H9 (cell line): ENCODE results near the gene PPP1R18. TPM values are rescaled to one million over a fixed set of nuclear protein-coding genes. Genes with fewer than 3 reads are reported as not detected.

Source experiments
- DNase-seq: peaks from one replicate; pipeline ENCODE4 v3.0.0-alpha.2; 2017
- H2AFZ ChIP-seq: one replicate; pipeline ENCODE4 v1.6.1; 2013; ENCODE audit warnings: mild to moderate bottlenecking, low read length, control low read depth, moderate library complexity
- H2AK5ac ChIP-seq: 2 replicates; pipeline ENCODE4 v1.6.1; 2013; ENCODE audit warnings: low read length, control low read depth, mixed read lengths; ENCODE audit not compliant: insufficient read length
- H2BK120ac ChIP-seq: one replicate; pipeline ENCODE4 v1.6.1; 2013; ENCODE audit warnings: low read depth, mild to moderate bottlenecking, low read length, control low read depth, inconsistent platforms; ENCODE audit not compliant: poor library complexity, severe bottlenecking
- H2BK12ac ChIP-seq: 2 replicates; pipeline ENCODE4 v1.6.1; 2013; ENCODE audit warnings: low read length, control low read depth, mixed read lengths, low read depth; ENCODE audit not compliant: insufficient read length
- H2BK15ac ChIP-seq: 2 replicates; pipeline ENCODE4 v1.6.1; 2013; ENCODE audit warnings: low read depth, low read length, control low read depth
- H2BK20ac ChIP-seq: one replicate; pipeline ENCODE4 v1.6.1; 2013; ENCODE audit warnings: low read depth, mild to moderate bottlenecking, low read length, control low read depth, inconsistent platforms; ENCODE audit not compliant: poor library complexity, severe bottlenecking
- H2BK5ac ChIP-seq: 2 replicates; pipeline ENCODE4 v1.6.1; 2013; ENCODE audit warnings: low read length, control low read depth, mixed read lengths; ENCODE audit not compliant: insufficient read length
- H3K14ac ChIP-seq: 2 replicates; pipeline ENCODE4 v1.6.1; 2013; ENCODE audit warnings: low read length, control low read depth; ENCODE audit not compliant: insufficient read depth
- H3K18ac ChIP-seq: 2 replicates; pipeline ENCODE4 v1.6.1; 2013; ENCODE audit warnings: low read depth, mild to moderate bottlenecking, mixed read lengths, low read length, control low read depth; ENCODE audit not compliant: insufficient read length
- H3K23ac ChIP-seq: 2 replicates; pipeline ENCODE4 v1.6.1; 2013; ENCODE audit warnings: low read length, control low read depth, mixed read lengths, low read depth; ENCODE audit not compliant: insufficient read length
- H3K23me2 ChIP-seq: 2 replicates; pipeline ENCODE4 v1.6.1; 2013; ENCODE audit warnings: low read depth, mild to moderate bottlenecking, mixed read lengths, low read length, control low read depth; ENCODE audit not compliant: insufficient read length, poor library complexity, severe bottlenecking
- H3K27ac ChIP-seq: 2 replicates; pipeline ENCODE4 v1.5.1; 2013; ENCODE audit warnings: low read length, control low read depth, mixed read lengths, low read depth; ENCODE audit not compliant: insufficient read length
- H3K27me3 ChIP-seq: 2 replicates; pipeline ENCODE4 v1.6.1; 2013; ENCODE audit warnings: low read length, control low read depth, inconsistent platforms; ENCODE audit not compliant: insufficient read depth
- H3K4ac ChIP-seq: 2 replicates; pipeline ENCODE4 v1.6.1; 2013; ENCODE audit warnings: low read depth, mild to moderate bottlenecking, control low read depth, inconsistent platforms, low read length, moderate library complexity
- H3K4me1 ChIP-seq: 2 replicates; pipeline ENCODE4 v1.6.1; 2013; ENCODE audit warnings: low read length, control low read depth, inconsistent platforms; ENCODE audit not compliant: insufficient read depth
- H3K4me2 ChIP-seq: 2 replicates; pipeline ENCODE4 v1.6.1; 2013; ENCODE audit warnings: low read length, control low read depth, mixed read lengths; ENCODE audit not compliant: insufficient read length, insufficient read depth
- H3K56ac ChIP-seq: 2 replicates; pipeline ENCODE4 v1.6.1; 2013; ENCODE audit warnings: low read depth, mild to moderate bottlenecking, mixed read lengths, low read length, control low read depth; ENCODE audit not compliant: insufficient read length
- H3K79me1 ChIP-seq: 2 replicates; pipeline ENCODE4 v1.6.1; 2013; ENCODE audit warnings: low read depth, mild to moderate bottlenecking, moderate library complexity, low read length, control low read depth, inconsistent platforms; ENCODE audit not compliant: insufficient read depth, poor library complexity, severe bottlenecking
- H3K79me2 ChIP-seq: 2 replicates; pipeline ENCODE4 v1.6.1; 2013; ENCODE audit warnings: low read length, control low read depth, inconsistent platforms; ENCODE audit not compliant: insufficient read depth
- H3K9ac ChIP-seq: 2 replicates; pipeline ENCODE4 v1.6.1; 2013; ENCODE audit warnings: low read length, control low read depth, mixed read lengths; ENCODE audit not compliant: insufficient read length; ENCODE audit errors: extremely low read depth
- H3K9me3 ChIP-seq: one replicate; pipeline ENCODE4 v1.6.1; 2013; ENCODE audit warnings: low read depth, low read length, inconsistent platforms; ENCODE audit not compliant: control insufficient read depth
- H3T11ph ChIP-seq: one replicate; pipeline ENCODE4 v1.6.1; 2013; ENCODE audit warnings: mild to moderate bottlenecking, low read length, control low read depth, inconsistent platforms
- H4K20me1 ChIP-seq: one replicate; pipeline ENCODE4 v1.6.1; 2013; ENCODE audit not compliant: control insufficient read depth, insufficient read length, insufficient read depth
- H4K5ac ChIP-seq: 2 replicates; pipeline ENCODE4 v1.6.1; 2013; ENCODE audit warnings: low read depth, mild to moderate bottlenecking, mixed read lengths, low read length, control low read depth; ENCODE audit not compliant: insufficient read length
- H4K8ac ChIP-seq: replicated peaks from 2 replicates; pipeline ENCODE4 v1.6.1; 2013; ENCODE audit warnings: low read length, control low read depth, mixed read lengths, low read depth; ENCODE audit not compliant: insufficient read length
- H4K91ac ChIP-seq: 2 replicates; pipeline ENCODE4 v1.6.1; 2013; ENCODE audit warnings: low read depth, mild to moderate bottlenecking, moderate library complexity, mixed read lengths, low read length, control low read depth; ENCODE audit not compliant: insufficient read length
- H3K27ac Mint-ChIP-seq, 3 experiments: 2 replicates in 2 of 3; 3 replicates in 1 of 3; pipeline ENCODE4 v1.8.0; 2020 to 2021; ENCODE audit warnings: mixed read lengths in 3 of 3, mild to moderate bottlenecking in 1 of 3, moderate library complexity in 1 of 3
- H3K27me3 Mint-ChIP-seq: 2 replicates; pipeline ENCODE4 v1.8.0; 2021; ENCODE audit warnings: low read depth, mild to moderate bottlenecking, moderate library complexity, mixed read lengths
- H3K36me3 Mint-ChIP-seq, 3 experiments: 2 replicates in 2 of 3; 3 replicates in 1 of 3; pipeline ENCODE4 v1.8.0; 2020 to 2021; ENCODE audit warnings: low read depth in 3 of 3, mixed read lengths in 3 of 3; ENCODE audit not compliant: insufficient read depth in 1 of 3
- H3K4me1 Mint-ChIP-seq, 2 experiments: 2 replicates each; pipeline ENCODE4 v1.8.0; 2020; ENCODE audit warnings: mixed read lengths in 2 of 2
- H3K4me3 Mint-ChIP-seq, 2 experiments: 2 replicates in 1 of 2; 3 replicates in 1 of 2; pipeline ENCODE4 v1.8.0; 2020 to 2021; ENCODE audit warnings: mild to moderate bottlenecking in 2 of 2, mixed read lengths in 2 of 2, moderate library complexity in 1 of 2
- H3K9me3 Mint-ChIP-seq, 2 experiments: 2 replicates in 1 of 2; 3 replicates in 1 of 2; pipeline ENCODE4 v1.8.0; 2020; ENCODE audit warnings: mild to moderate bottlenecking in 2 of 2, mixed read lengths in 2 of 2, moderate library complexity in 1 of 2
- WGBS: extraction: QIAGEN DNeasy Blood & Tissue Kit; methylation state at CpG from one replicate; pipeline ENCODE4 v1.1.7; 2013; ENCODE audit warnings: missing lambda C conversion rate, low lambda C conversion rate, mixed read lengths; ENCODE audit not compliant: insufficient read length; ENCODE audit errors: extremely low coverage; 5-methylcytosine and 5-hydroxymethylcytosine counted together
- total RNA-seq: library from RNA; stranded (reverse); gene quantifications from 2 replicates; pipeline ENCODE4 v1.2.1, GENCODE V29; 2021
- TF ChIP-seq, protein P1 (sequence below): fragments of 200-600 bp; sonication (generic); conservative IDR thresholded peaks from 3 replicates; pipeline ENCODE4 v1.8.0; 2021; ENCODE audit warnings: antibody characterized with exemption, mild to moderate bottlenecking

PPP1R18 gene
- total RNA-seq, 1 experiment from 2014 or later = 28.0 TPM

DNA sequence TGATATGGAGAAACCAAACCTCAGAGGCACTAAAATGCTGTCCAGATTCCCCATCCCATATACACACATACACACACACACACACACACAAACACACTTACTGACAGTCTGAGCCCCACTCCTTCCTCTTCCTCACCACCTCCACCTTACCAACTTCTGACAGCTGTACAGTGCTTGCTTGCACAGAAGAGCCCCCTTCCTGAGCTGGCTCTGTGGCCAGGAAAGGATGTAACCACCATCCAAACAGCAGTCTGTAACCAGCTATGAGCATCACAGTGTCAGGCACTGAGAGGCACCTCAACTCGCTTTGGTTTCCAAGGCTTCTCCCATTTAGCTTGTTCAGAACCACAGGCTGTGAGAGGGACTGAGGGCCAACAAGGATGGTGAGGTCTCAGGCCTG is 45.4 kb downstream of the PPP1R18 start:
- Histone ChIP-seq H2AFZ (no peak overlapping the region), H4K91ac (no peak overlapping the region), H2AK5ac (no peak overlapping the region), H3K23ac (no peak overlapping the region), H3K9me3 (no peaks in the 10 kb centered on the region), H3K14ac (no peak overlapping the region), H2BK5ac (no peak overlapping the region), H2BK12ac (no peak overlapping the region), H3K56ac (no peak overlapping the region), H2BK20ac (no peak overlapping the region), H3K9ac (no peak overlapping the region), H3K18ac (no peak overlapping the region), H4K5ac (no peak overlapping the region), H3K79me1 (no peaks in the 10 kb centered on the region), H2BK120ac (no peak overlapping the region), H4K20me1 (no peaks in the 10 kb centered on the region), H3K4ac (no peak overlapping the region), H4K8ac (no peak overlapping the region), H2BK15ac (no peak overlapping the region), H3K4me1 (no peaks in the 10 kb centered on the region), H3T11ph (no peak overlapping the region), H3K4me2 (no peak overlapping the region), H3K23me2 (no peaks in the 10 kb centered on the region), H3K27me3 (no peaks in the 10 kb centered on the region), H3K27ac (no peak overlapping the region), H3K79me2 (no peaks in the 10 kb centered on the region)
- WGBS = no CpG with 5 or more reads among the region's 1 CpG
- Mint-ChIP-seq H3K9me3 (no peaks in the 10 kb centered on the region), H3K27ac (peak overlapping the region in 1 of 3 experiments; percentile 82; a peak in 3 of 7 replicates), H3K4me1 (peaks cover 5% of the 10 kb centered on the region in 2 experiments), H3K36me3 (peaks cover 12 to 71% (median 57%) of the 10 kb centered on the region in 3 experiments; a peak in 6 of 7 replicates), H3K27me3 (no peaks in the 10 kb centered on the region), H3K4me3 (no peak overlapping the region)
- TF ChIP-seq, protein P1, sequence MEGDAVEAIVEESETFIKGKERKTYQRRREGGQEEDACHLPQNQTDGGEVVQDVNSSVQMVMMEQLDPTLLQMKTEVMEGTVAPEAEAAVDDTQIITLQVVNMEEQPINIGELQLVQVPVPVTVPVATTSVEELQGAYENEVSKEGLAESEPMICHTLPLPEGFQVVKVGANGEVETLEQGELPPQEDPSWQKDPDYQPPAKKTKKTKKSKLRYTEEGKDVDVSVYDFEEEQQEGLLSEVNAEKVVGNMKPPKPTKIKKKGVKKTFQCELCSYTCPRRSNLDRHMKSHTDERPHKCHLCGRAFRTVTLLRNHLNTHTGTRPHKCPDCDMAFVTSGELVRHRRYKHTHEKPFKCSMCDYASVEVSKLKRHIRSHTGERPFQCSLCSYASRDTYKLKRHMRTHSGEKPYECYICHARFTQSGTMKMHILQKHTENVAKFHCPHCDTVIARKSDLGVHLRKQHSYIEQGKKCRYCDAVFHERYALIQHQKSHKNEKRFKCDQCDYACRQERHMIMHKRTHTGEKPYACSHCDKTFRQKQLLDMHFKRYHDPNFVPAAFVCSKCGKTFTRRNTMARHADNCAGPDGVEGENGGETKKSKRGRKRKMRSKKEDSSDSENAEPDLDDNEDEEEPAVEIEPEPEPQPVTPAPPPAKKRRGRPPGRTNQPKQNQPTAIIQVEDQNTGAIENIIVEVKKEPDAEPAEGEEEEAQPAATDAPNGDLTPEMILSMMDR = no peak
- no peak for DNase-seq
